Esophagus mucosa (tissue), 1 donor: Measurements from ENCODE around the gene CFAP157. TPM values are rescaled to one million over a fixed set of nuclear protein-coding genes. Genes with fewer than 3 reads are reported as not detected.

Source experiments
- ATAC-seq: fragments of 200-7000 bp; cut with Tn5 transposase; one replicate; pipeline ENCODE4 v1.9.1; 2020
- total RNA-seq: library from RNA; stranded (reverse); gene quantifications from one replicate; pipeline ENCODE4 v1.2.4, GENCODE V29; 2023
- donor health status: DM: yes; HTN: yes; CAD: no.

The CFAP157 gene
- total RNA-seq, 1 donor from 2014 or later = not detected

- ATAC-seq = no peak
These were observed 13.1 kb upstream of the CFAP157 start for GRCh38 chr9:127693697-127694096.

DNA sequence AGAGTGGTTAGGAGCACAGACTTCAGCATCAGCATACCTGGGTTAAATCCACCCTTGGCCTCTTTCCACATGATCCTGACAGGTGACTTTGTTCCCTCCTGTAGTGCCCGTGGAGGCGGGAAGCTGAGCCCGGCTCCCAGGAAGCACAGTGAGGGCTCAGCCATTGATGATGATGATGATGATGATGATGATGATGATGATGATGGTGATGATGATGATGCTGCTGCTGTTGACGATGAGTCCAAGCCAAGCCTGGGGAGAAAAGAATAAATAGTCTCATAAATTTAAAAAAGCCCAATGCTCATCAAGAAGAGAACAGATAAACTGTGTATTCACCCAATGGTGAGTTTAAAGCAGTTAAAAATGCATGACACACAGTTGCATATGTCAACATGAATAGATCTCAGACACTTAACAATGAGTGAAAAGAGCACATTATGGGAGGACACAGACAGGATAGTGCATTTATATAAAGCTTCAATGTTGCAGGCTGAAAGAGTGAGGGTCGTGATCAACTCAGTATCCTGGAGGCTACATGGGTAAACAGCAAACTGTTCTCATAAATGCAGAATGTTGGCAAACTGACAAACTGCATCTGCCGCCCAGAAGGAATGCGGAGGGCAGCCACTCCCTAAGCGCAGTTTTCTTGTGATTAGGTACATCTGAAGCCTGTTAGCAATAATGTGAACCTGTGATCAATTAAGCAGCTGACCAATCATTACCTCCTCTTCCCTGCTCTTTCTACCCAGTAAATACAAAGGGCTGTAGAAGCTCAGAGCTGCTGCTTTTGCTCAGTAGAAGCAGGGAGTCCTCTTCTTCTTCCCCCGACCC lies 11.7 kb upstream of the CFAP157 start:
- ATAC-seq = no peak

- ATAC-seq = no peak
These were observed 9.2 kb upstream of the CFAP157 start for GRCh38 chr9:127697575-127697974.

DNA sequence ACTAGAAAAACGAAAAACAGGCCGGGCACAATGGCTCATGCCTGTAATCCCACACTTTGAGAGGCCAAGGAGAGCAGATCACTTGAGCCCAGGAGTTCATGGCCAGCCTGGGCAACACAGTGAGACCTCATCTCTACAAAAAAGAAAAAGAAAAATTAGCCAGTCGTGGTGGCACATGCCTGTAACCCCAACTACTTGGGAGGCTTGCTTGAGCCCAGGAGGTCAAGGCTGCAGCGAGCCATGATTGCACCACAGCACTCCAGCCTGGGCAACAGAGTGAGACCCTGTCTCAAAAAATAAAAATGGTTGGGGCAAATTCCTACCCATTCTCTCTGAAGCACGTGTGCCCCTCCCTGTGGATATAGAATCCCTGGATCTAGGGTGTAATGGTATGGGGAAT lies 8.4 kb upstream of the CFAP157 start:
- ATAC-seq = no peak

DNA sequence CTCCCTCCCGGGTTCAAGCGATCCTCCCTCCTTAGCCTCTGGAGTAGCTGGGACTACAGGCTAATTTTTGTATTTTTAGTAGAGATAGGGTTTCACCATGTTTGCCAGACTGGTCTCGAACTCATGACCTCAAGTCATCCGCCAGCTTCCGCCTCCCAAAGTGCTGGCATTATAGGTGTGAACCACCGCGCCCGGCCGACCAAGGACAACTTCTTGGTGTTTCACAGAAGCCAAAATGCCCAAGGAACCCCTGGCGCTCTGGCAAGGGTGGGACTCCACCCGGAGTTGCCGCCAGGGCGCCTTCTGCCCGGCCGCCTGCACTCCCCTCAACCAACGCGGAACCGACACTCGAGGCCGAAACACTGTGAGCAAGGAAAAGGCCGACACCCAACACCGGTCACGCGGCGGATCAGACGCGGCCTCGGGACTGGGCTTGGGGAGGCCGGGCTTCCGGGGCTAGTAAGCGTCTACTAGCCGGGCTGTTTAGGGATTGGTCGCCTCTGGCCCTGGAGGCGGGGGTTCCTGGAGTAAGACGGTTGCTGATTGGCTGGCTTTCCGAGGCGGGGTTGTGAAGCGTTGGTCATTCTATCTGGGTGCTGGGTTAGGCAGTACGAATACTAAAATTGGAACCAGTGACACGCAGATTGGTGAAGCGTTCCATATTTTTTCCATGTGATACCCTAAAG lies 7.7 kb upstream of the CFAP157 start:
- ATAC-seq = peak; percentile 98

DNA sequence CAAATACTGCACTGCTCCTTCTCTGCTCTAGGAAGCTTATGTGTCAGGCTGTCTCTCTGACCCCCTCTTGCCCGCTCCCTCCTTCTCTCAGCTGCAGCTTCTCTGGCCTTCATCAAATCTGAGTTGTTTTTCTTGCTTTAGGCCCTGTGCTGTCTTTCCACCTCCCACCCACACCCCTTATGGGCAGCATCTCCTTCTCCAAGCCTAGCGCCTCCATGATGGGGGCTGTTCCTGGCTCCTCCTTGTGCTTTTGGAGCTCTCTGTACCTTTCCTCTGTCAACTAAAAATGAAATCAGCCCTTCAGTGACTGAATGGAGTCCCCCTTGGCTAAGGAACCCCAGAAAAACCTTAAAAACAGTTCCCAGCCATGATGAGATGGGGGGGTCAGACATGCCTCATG lies 6.6 kb upstream of the CFAP157 start:
- ATAC-seq = no peak

- ATAC-seq = no peak
These were observed 6.1 kb upstream of the CFAP157 start for GRCh38 chr9:127700594-127701255.

DNA sequence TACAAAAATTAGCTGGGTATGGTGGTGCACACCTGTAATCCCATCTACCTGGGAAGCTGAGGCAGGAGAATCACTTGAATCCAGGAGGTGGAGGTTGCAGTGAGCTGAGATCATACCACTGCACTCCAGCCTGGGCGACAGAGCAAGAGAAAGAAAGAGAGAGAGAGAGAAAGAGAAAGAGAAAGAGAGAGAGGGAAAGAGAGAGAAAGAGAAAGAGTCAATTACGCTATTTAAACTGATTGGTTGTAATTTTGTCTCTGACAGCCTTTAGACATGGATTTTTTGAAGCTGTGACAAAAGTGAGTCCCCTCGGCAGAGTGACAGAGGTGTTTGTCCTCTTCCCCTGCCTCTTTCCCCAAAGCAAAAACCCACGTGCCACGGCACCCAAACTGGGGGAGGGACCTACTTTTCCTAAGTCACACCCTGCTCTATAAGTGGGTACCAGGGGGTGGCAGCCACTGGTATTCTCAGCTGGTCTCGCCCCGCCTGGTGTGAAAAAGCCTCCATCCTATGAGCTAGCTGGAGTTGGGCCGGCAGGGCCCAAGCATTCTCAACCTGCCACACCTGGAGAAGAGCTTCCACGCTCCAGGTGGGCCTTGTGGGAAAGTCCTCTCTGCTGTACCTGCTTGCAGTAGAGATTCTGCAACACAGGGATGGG lies 3.4 kb upstream of the CFAP157 start:
- no peak for ATAC-seq

GRCh38 chr9:127705577-127706379 lies 1.0 kb upstream of the CFAP157 start:
- ATAC-seq = no peak

DNA sequence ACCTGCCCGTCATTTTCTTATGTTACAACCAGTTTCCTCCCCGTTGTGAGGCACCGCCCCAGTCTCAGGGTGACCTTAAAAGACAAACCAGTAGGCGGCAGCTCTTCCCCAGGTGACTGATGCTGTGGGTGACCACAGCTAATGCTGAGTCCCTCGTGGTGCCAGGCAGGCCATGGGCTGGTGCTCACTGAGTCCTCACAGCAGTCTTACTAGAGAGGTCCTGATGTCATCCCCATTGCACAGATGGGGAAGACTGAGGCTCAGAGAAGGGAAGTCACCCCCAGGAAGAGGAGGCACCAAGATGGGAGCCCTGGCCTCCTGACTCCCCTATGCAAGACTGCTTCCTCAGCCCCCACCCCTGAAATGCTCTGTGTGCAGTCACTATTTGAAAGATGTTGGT lies 978 bp downstream of the CFAP157 start:
- peak; percentile 61 for ATAC-seq

DNA sequence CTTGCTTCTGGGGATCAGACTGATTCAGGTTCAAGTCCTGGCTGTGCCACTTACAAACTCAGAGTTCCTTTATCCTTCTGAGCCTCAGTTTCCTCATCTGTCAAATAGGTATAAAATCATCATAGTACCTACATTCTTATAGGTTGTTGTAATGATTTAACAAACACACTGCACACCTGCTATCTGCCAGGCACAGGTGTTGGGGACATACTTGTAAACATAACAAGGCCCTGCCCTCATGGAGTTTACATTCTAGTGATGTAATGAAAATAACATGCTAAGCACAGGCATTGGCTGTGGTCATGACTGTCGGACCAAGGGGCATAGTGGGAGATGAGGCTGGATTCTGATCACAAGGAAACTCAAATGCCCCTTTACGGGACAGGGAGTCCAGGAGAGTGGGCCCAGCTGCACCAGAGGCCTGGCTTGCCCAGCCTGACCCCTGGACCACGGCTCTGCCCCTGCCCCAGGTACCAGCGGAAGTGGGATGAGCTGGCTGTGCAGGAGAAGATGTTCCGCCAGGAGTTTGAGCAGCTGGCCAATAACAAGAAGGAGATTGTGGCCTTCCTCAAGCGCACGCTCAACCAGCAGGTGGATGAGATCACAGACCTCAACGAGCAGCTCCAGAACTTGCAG lies 2.3 kb downstream of the CFAP157 start:
- ATAC-seq = no peak

DNA sequence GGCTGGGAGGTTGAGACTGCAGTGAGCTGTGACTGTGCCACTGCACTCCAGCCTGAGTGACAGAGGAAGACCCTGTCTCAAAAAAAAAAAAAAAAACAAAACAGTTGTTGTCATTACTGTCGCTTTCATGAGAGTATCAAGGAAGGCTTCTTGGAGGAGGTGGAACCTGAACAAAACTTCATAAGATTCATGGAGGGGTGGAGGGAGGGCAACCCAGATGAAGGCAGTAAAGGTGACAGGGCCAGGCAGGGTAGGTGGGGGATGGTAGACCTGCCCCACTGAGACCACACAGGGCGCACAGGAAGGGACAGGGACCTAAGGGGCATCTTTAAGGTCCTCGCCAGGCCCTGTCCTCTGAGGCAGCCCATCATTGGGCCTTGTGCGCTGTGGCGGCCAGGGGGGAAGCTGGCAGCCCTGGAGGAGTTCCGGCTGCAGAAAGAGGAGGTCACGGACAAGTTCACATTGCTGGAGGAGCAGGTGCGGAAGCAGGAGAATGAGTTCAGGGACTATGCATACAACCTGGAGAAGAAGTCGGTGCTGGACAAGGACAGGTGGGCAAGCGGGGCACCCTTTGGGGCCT lies 3.5 kb downstream of the CFAP157 start:
- ATAC-seq = no peak

- no peak for ATAC-seq
These were observed 4.5 kb downstream of the CFAP157 start for GRCh38 chr9:127711226-127711701.

GRCh38 chr9:127711831-127712274 lies 5.1 kb downstream of the CFAP157 start:
- no peak for ATAC-seq

GRCh38 chr9:127712371-127712770 lies 5.6 kb downstream of the CFAP157 start:
- no peak for ATAC-seq

GRCh38 chr9:127712867-127713266 lies 6.1 kb downstream of the CFAP157 start:
- ATAC-seq = no peak

DNA sequence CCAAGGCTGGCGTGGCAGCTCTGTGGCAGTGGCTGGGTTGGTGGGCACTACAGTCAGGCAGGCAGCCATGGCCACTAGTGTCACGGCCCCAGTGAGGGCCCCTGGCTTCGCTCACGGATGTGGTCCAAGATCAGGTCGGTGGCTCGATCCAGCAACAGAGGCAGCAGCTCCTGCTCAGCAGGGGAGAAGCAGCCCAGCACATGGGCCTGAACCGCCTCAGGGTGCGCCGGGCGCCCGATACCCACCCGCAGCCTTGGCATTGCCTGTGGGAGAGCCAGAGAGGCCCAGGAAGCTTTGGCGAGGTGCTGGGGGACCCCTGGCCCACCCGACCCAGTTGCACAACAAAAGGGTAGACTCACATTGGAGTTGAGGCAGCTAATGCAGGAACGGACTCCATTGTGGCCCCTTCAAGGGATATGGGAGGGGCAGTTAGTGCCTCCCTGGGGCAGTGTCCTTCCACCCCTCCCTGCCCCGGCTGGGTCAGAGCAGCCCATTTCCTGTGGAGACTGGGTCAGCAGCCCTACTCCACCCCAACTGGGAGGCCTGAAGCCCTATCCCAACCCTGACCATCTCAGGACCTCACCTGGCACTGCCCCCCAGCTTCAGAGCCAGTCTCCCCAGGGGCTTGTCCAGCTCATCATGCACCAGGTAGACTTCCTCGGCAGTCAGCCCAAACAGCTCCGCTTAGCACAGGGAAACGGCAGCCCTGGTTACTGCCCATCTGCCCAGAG lies 7.4 kb downstream of the CFAP157 start:
- ATAC-seq = no peak

GRCh38 chr9:127714951-127715469 lies 8.2 kb downstream of the CFAP157 start:
- ATAC-seq = peak; percentile 58

- ATAC-seq = peak; percentile 93
These were observed 8.9 kb downstream of the CFAP157 start, which contains the start of the genes PTRH1 and TTC16 for GRCh38 chr9:127715470-127716337. TSS of gene PTRH1 (minus strand) at chr9:127715663. CDS start at chr9:127715639, 24 bp downstream. TSS of gene TTC16 (plus strand) at chr9:127716079. CDS start at chr9:127716146, 67 bp downstream.
